DOHH2 (cell line): ENCODE data around the gene FOXA3.

Experiments
- CTCF ChIP-seq: fragments of 200-600 bp; sonication (generic); IDR thresholded peaks from one replicate; pipeline ENCODE4 v1.5.1; 2014; ENCODE audit warnings: antibody characterized with exemption, mild to moderate bottlenecking, low read depth, low read length; ENCODE audit not compliant: poor library complexity, severe bottlenecking
- EZH2phosphoT487 ChIP-seq: fragments of 200-600 bp; sonication (generic); IDR thresholded peaks from 2 replicates; pipeline ENCODE4 v1.6.1; 2017; ENCODE audit warnings: borderline replicate concordance, mild to moderate bottlenecking, antibody characterized with exemption, low read length, moderate library complexity, mixed read lengths

GRCh38 chr19:45901912-45902650, 38.0 kb downstream of the FOXA3 start, which contains the start of gene MYPOP:
- peak; percentile 12 for TF ChIP-seq CTCF
- TF ChIP-seq EZH2phosphoT487 = no peak
